GM23338 (cell line): ENCODE data around the gene SCLY. TPM values are rescaled to one million over a fixed set of nuclear protein-coding genes. Genes with fewer than 3 reads are reported as not detected.
A peak's percentile ranks its signal among the peaks of the same experiment; 100 is the strongest.

Source experiments
- ATAC-seq: fragments of 200-7000 bp; cut with Tn5 transposase; 3 replicates; pipeline ENCODE4 v1.9.1; 2020
- DNase-seq: peaks from one replicate; pipeline ENCODE4 v3.0.0-alpha.2; 2015; ENCODE audit warnings: low spot score
- H2AFZ ChIP-seq: fragments of 200-600 bp; sonication (generic); 2 replicates; pipeline ENCODE4 v1.8.0; 2016; ENCODE audit warnings: antibody characterized with exemption, mild to moderate bottlenecking, moderate library complexity
- H3F3A ChIP-seq: fragments of 200-600 bp; sonication (generic); replicated peaks from 2 replicates; pipeline ENCODE4 v1.8.0; 2017; ENCODE audit warnings: antibody characterized with exemption, mixed run types, low read depth
- H3K27ac ChIP-seq: fragments of 200-600 bp; sonication (generic); 2 replicates; pipeline ENCODE4 v1.6.1; 2016; ENCODE audit warnings: low read depth
- H3K27me3 ChIP-seq: fragments of 200-600 bp; sonication (generic); 2 replicates; pipeline ENCODE4 v1.8.0; 2016; ENCODE audit warnings: mild to moderate bottlenecking, mixed run types, moderate library complexity; ENCODE audit not compliant: insufficient read depth
- H3K36me3 ChIP-seq: fragments of 200-600 bp; sonication (generic); 2 replicates; pipeline ENCODE4 v1.8.0; 2016; ENCODE audit warnings: mild to moderate bottlenecking; ENCODE audit not compliant: insufficient read depth
- H3K4me1 ChIP-seq: fragments of 200-600 bp; sonication (generic); 2 replicates; pipeline ENCODE4 v1.8.0; 2016; ENCODE audit warnings: mild to moderate bottlenecking, moderate library complexity; ENCODE audit not compliant: insufficient read depth
- H3K4me2 ChIP-seq: fragments of 200-600 bp; sonication (generic); 2 replicates; pipeline ENCODE4 v1.7.1; 2017; ENCODE audit warnings: mixed run types
- H3K4me3 ChIP-seq: fragments of 200-600 bp; sonication (generic); 2 replicates; pipeline ENCODE4 v1.6.1; 2016; ENCODE audit warnings: mixed run types
- H3K79me2 ChIP-seq: fragments of 200-600 bp; sonication (generic); replicated peaks from 2 replicates; pipeline ENCODE4 v1.8.0; 2017; ENCODE audit warnings: mild to moderate bottlenecking; ENCODE audit not compliant: insufficient read depth
- H3K9me2 ChIP-seq: fragments of 200-600 bp; sonication (generic); 2 replicates; pipeline ENCODE4 v1.8.0; 2017; ENCODE audit not compliant: insufficient read depth
- H4K20me1 ChIP-seq: fragments of 200-600 bp; sonication (generic); replicated peaks from 2 replicates; pipeline ENCODE4 v1.8.0; 2017; ENCODE audit warnings: mild to moderate bottlenecking; ENCODE audit not compliant: insufficient read depth
- H3K27ac Mint-ChIP-seq: 2 replicates; pipeline ENCODE4 v1.8.0; 2020; ENCODE audit warnings: inconsistent platforms, mild to moderate bottlenecking, moderate library complexity, mixed read lengths
- H3K27me3 Mint-ChIP-seq: 3 replicates; pipeline ENCODE4 v1.8.0; 2022; ENCODE audit warnings: low read depth, mild to moderate bottlenecking, moderate library complexity, mixed read lengths, inconsistent platforms; ENCODE audit not compliant: insufficient read depth, poor library complexity
- H3K36me3 Mint-ChIP-seq: 3 replicates; pipeline ENCODE4 v1.8.0; 2021; ENCODE audit warnings: low read depth, mild to moderate bottlenecking, inconsistent platforms, moderate library complexity, mixed read lengths
- H3K4me1 Mint-ChIP-seq: 3 replicates; pipeline ENCODE4 v1.8.0; 2020; ENCODE audit warnings: mild to moderate bottlenecking, inconsistent platforms, mixed read lengths
- H3K4me3 Mint-ChIP-seq: 3 replicates; pipeline ENCODE4 v1.8.0; 2021; ENCODE audit warnings: moderate library complexity, mild to moderate bottlenecking, inconsistent platforms, mixed read lengths
- H3K9me3 Mint-ChIP-seq: 3 replicates; pipeline ENCODE4 v1.8.0; 2020; ENCODE audit warnings: moderate library complexity, mild to moderate bottlenecking, inconsistent platforms, mixed read lengths
- CREB1 ChIP-seq: fragments of 250-450 bp; sonication (Bioruptor Pico); IDR thresholded peaks from 2 replicates; pipeline ENCODE4 v1.5.0; 2020; ENCODE audit warnings: low read depth, mild to moderate bottlenecking, moderate library complexity
- ETS1 ChIP-seq: IDR thresholded peaks from 2 replicates; pipeline ENCODE4 v1.6.1; 2016; ENCODE audit warnings: antibody characterized with exemption
- EZH2 ChIP-seq: fragments of 200-600 bp; sonication (generic); IDR thresholded peaks from one replicate; pipeline ENCODE4 v1.8.0; 2017; ENCODE audit warnings: antibody characterized with exemption, mild to moderate bottlenecking, low read depth; ENCODE audit not compliant: unreplicated experiment
- EZH2phosphoT487 ChIP-seq: fragments of 200-600 bp; sonication (generic); IDR thresholded peaks from one replicate; pipeline ENCODE4 v1.8.1; 2018; ENCODE audit warnings: antibody characterized with exemption; ENCODE audit not compliant: unreplicated experiment
- JUNB ChIP-seq: IDR thresholded peaks from one replicate; pipeline ENCODE4 v1.6.1; 2016; ENCODE audit warnings: antibody characterized with exemption; ENCODE audit not compliant: unreplicated experiment
- NANOG ChIP-seq: IDR thresholded peaks from 2 replicates; pipeline ENCODE4 v1.6.1; 2016; ENCODE audit warnings: antibody characterized with exemption, borderline replicate concordance
- POLR2AphosphoS5 ChIP-seq: IDR thresholded peaks from 2 replicates; pipeline ENCODE4 v1.6.1; 2016; ENCODE audit warnings: antibody characterized with exemption, low read depth
- STAT1 ChIP-seq: IDR thresholded peaks from one replicate; pipeline ENCODE4 v1.6.1; 2016; ENCODE audit warnings: antibody characterized with exemption; ENCODE audit not compliant: unreplicated experiment
- ZNF114 ChIP-seq: fragments of 250-450 bp; sonication (Bioruptor Pico); IDR thresholded peaks from 2 replicates; pipeline ENCODE4 v1.5.0; 2020; ENCODE audit warnings: mild to moderate bottlenecking, moderate library complexity
- ZNF331 ChIP-seq: fragments of 250-450 bp; sonication (Bioruptor Pico); IDR thresholded peaks from 2 replicates; pipeline ENCODE4 v1.5.0; 2020; ENCODE audit warnings: low read depth, mild to moderate bottlenecking, moderate library complexity
- ZNF462 ChIP-seq: fragments of 250-450 bp; sonication (Bioruptor Pico); IDR thresholded peaks from 2 replicates; pipeline ENCODE4 v1.5.0; 2020; ENCODE audit warnings: mild to moderate bottlenecking, moderate library complexity
- polyA plus RNA-seq: library from polyadenylated mRNA; unstranded; fragments of >200 nt; fragmentation: Nextera tagmentation; extraction: Ambion mirVana; gene quantifications from 2 replicates; pipeline ENCODE4 v1.2.1, GENCODE V29; 2016
- total RNA-seq: library from RNA; depleted of rRNA; stranded (reverse); fragments of >200 nt; shearing (Covaris generic); gene quantifications from 2 replicates; pipeline ENCODE4 v1.2.3, GENCODE V29; 2014
- TF ChIP-seq, protein P1 (sequence below): IDR thresholded peaks from one replicate; pipeline ENCODE4 v1.6.1; 2018; ENCODE audit warnings: antibody characterized with exemption; ENCODE audit not compliant: unreplicated experiment
- TF ChIP-seq, protein P2 (sequence below), 2 experiments: fragments of 200-600 bp in 1 of 2; sonication (generic) in 1 of 2; conservative IDR thresholded peaks; 2 replicates each; pipeline versions ENCODE4 v1.5.1 to v1.6.1; 2016 to 2017; ENCODE audit warnings: antibody characterized with exemption in 2 of 2, low read depth in 2 of 2, mild to moderate bottlenecking in 2 of 2, moderate library complexity in 1 of 2

SCLY gene
- total and polyA plus RNA-seq, 2 experiments from 2014 or later, result 57.2 to 80.3 TPM

GRCh38 chr2:238061315-238062202, 758 bp downstream of the SCLY start:
- H3K27ac ChIP-seq, result peak overlapping the region; percentile 71
- H3K79me2 ChIP-seq, result peaks cover 62% of the 10 kb centered on the region
- peak; percentile 48 for ATAC-seq
- TF ChIP-seq EZH2, result no peak
- TF ChIP-seq, protein P1, sequence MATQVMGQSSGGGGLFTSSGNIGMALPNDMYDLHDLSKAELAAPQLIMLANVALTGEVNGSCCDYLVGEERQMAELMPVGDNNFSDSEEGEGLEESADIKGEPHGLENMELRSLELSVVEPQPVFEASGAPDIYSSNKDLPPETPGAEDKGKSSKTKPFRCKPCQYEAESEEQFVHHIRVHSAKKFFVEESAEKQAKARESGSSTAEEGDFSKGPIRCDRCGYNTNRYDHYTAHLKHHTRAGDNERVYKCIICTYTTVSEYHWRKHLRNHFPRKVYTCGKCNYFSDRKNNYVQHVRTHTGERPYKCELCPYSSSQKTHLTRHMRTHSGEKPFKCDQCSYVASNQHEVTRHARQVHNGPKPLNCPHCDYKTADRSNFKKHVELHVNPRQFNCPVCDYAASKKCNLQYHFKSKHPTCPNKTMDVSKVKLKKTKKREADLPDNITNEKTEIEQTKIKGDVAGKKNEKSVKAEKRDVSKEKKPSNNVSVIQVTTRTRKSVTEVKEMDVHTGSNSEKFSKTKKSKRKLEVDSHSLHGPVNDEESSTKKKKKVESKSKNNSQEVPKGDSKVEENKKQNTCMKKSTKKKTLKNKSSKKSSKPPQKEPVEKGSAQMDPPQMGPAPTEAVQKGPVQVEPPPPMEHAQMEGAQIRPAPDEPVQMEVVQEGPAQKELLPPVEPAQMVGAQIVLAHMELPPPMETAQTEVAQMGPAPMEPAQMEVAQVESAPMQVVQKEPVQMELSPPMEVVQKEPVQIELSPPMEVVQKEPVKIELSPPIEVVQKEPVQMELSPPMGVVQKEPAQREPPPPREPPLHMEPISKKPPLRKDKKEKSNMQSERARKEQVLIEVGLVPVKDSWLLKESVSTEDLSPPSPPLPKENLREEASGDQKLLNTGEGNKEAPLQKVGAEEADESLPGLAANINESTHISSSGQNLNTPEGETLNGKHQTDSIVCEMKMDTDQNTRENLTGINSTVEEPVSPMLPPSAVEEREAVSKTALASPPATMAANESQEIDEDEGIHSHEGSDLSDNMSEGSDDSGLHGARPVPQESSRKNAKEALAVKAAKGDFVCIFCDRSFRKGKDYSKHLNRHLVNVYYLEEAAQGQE, result no peak
- TF ChIP-seq JUNB, result no peak
- TF ChIP-seq CREB1 (CRISPR knock-in tag), result no peak
- no peak for TF ChIP-seq ZNF331 (CRISPR knock-in tag)
- no peak for TF ChIP-seq ETS1
- TF ChIP-seq POLR2AphosphoS5, result no peak; the same call in 1 of the 2 replicates
- TF ChIP-seq, protein P2, sequence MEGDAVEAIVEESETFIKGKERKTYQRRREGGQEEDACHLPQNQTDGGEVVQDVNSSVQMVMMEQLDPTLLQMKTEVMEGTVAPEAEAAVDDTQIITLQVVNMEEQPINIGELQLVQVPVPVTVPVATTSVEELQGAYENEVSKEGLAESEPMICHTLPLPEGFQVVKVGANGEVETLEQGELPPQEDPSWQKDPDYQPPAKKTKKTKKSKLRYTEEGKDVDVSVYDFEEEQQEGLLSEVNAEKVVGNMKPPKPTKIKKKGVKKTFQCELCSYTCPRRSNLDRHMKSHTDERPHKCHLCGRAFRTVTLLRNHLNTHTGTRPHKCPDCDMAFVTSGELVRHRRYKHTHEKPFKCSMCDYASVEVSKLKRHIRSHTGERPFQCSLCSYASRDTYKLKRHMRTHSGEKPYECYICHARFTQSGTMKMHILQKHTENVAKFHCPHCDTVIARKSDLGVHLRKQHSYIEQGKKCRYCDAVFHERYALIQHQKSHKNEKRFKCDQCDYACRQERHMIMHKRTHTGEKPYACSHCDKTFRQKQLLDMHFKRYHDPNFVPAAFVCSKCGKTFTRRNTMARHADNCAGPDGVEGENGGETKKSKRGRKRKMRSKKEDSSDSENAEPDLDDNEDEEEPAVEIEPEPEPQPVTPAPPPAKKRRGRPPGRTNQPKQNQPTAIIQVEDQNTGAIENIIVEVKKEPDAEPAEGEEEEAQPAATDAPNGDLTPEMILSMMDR (conservative IDR thresholded peaks at IDR 0.05; ENCODE audit: low read depth in 2 of 2), result no peak
- no peak for TF ChIP-seq ZNF114
- no peak for TF ChIP-seq NANOG
- TF ChIP-seq STAT1, result no peak
- no peak for TF ChIP-seq ZNF462
- no peak for TF ChIP-seq EZH2phosphoT487
- peak overlapping the region; percentile 96 for H3K27ac Mint-ChIP-seq
- peak overlapping the region; percentile 85 for H3K4me3 Mint-ChIP-seq
- H3F3A ChIP-seq, result 0 out of 2 replicates have a peak, but pooled peaks cover 3% of the 10 kb centered on the region
- peak overlapping the region; percentile 96 for H2AFZ ChIP-seq
- H3K9me3 Mint-ChIP-seq, result peaks cover 12% of the 10 kb centered on the region
- H3K4me2 ChIP-seq, result peak overlapping the region; percentile 82
- no peaks in the 10 kb centered on the region for H3K9me2 ChIP-seq
- H3K36me3 ChIP-seq, result peaks cover 15% of the 10 kb centered on the region
- H3K4me1 Mint-ChIP-seq, result peaks cover 25% of the 10 kb centered on the region
- H3K27me3 Mint-ChIP-seq, result peaks cover 8% of the 10 kb centered on the region
- peak; percentile 82 for DNase-seq
- H4K20me1 ChIP-seq, result 0 out of 2 replicates have a peak, but pooled peaks cover 5% of the 10 kb centered on the region
- peak overlapping the region; percentile 99 for H3K4me3 ChIP-seq
- H3K27me3 ChIP-seq, result no peaks in the 10 kb centered on the region
- peaks cover 45% of the 10 kb centered on the region for H3K36me3 Mint-ChIP-seq
- H3K4me1 ChIP-seq, result peaks cover 19% of the 10 kb centered on the region
